Measurements from ENCODE around the gene PRADC1. TPM values are rescaled to one million over a fixed set of nuclear protein-coding genes. Genes with fewer than 3 reads are reported as not detected.

Gene PRADC1
- total and polyA plus RNA-seq, 4 donors: 12.1 to 41.4 (median 30.6) TPM

DNA sequence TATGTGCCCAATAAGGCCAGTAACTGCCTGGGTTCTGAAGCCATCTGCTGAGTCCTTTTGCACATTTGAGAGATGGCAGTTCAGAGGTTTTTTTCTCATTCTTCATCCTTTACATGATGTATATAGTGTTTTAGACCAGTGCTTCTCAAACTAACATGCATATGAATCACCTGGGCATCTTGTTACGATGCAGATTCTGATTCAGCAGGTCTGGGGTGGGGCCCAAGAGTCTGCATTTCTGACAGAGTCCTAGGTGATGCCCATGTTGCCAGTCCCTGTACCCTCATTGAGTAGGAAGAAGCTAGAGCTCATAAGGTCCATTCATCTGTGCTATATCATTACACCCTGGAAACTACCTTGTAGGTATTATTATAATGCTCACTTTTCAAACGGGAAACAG is 15.2 kb downstream of the PRADC1 start:
- H3K9me3 ChIP-seq (ENCODE audit: control insufficient read depth in 4 of 4, low read length in 3 of 4): no peaks in the 10 kb centered on the region
- TF ChIP-seq YY1 (IDR thresholded peaks at IDR 0.05) (no peak), GABPA (IDR thresholded peaks at IDR 0.05 in 1 of 2, conservative IDR thresholded peaks at IDR 0.05 in 1 of 2) (no peak), JUND (IDR thresholded peaks at IDR 0.05) (no peak)
- TF ChIP-seq, protein P1, sequence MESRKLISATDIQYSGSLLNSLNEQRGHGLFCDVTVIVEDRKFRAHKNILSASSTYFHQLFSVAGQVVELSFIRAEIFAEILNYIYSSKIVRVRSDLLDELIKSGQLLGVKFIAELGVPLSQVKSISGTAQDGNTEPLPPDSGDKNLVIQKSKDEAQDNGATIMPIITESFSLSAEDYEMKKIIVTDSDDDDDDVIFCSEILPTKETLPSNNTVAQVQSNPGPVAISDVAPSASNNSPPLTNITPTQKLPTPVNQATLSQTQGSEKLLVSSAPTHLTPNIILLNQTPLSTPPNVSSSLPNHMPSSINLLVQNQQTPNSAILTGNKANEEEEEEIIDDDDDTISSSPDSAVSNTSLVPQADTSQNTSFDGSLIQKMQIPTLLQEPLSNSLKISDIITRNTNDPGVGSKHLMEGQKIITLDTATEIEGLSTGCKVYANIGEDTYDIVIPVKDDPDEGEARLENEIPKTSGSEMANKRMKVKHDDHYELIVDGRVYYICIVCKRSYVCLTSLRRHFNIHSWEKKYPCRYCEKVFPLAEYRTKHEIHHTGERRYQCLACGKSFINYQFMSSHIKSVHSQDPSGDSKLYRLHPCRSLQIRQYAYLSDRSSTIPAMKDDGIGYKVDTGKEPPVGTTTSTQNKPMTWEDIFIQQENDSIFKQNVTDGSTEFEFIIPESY (IDR thresholded peaks at IDR 0.05): no peak
- no peak overlapping the region for H3K27ac ChIP-seq (ENCODE audit: low read depth in 1 of 2, low read length in 2 of 2)
- H3K4me1 ChIP-seq (ENCODE audit: control insufficient read depth in 4 of 4, insufficient read depth in 4 of 4, low read length in 3 of 4): peaks cover 4 to 20% (median 11%) of the 10 kb centered on the region in 4 donors
- 92% methylated on average over 2 of the region's 2 CpGs for WGBS
- H3K36me3 ChIP-seq (ENCODE audit: control insufficient read depth in 4 of 4, insufficient read depth in 3 of 4, low read depth in 1 of 4, low read length in 3 of 4): peaks cover 0 to 25% (median 9%) of the 10 kb centered on the region in 4 donors
- H3K27me3 ChIP-seq (ENCODE audit: control insufficient read depth in 4 of 4, insufficient read depth in 4 of 4, low read length in 3 of 4): no peaks in the 10 kb centered on the region
- H3K4me3 ChIP-seq (ENCODE audit: low read depth in 1 of 3, low read length in 3 of 3): no peak overlapping the region
- H3K9ac ChIP-seq (ENCODE audit: low read depth in 1 of 2, low read length in 2 of 2): no peak overlapping the region
- no peak for DNase-seq (ENCODE audit: low spot score)

DNA sequence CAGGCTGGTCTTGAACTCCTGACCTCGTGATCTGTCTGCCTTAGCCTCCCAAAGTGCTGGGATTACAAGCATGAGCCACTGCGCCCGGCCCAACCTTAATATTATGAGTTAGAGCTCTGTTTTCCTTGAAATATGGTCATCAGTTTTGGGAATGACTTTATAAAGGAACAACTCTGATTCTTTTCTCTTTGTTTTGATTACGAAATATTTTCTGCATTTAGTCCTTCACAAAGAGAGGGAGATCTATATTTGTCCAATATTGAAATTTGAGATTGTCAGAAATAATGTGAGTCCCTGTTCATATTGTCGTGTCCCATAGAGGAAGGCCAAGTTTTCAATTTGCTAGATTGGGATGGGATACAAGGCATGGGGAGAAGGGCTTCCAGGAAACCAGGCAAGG is 15.9 kb downstream of the PRADC1 start:
- no peak for TF ChIP-seq FOXA2 (IDR thresholded peaks at IDR 0.05)
- TF ChIP-seq, protein P2, sequence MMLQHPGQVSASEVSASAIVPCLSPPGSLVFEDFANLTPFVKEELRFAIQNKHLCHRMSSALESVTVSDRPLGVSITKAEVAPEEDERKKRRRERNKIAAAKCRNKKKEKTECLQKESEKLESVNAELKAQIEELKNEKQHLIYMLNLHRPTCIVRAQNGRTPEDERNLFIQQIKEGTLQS (IDR thresholded peaks at IDR 0.05): no peak
- TF ChIP-seq JUND (IDR thresholded peaks at IDR 0.05): no peak
- TF ChIP-seq, protein P3, sequence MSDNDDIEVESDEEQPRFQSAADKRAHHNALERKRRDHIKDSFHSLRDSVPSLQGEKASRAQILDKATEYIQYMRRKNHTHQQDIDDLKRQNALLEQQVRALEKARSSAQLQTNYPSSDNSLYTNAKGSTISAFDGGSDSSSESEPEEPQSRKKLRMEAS (IDR thresholded peaks at IDR 0.05): no peak
- TF ChIP-seq, protein P4, sequence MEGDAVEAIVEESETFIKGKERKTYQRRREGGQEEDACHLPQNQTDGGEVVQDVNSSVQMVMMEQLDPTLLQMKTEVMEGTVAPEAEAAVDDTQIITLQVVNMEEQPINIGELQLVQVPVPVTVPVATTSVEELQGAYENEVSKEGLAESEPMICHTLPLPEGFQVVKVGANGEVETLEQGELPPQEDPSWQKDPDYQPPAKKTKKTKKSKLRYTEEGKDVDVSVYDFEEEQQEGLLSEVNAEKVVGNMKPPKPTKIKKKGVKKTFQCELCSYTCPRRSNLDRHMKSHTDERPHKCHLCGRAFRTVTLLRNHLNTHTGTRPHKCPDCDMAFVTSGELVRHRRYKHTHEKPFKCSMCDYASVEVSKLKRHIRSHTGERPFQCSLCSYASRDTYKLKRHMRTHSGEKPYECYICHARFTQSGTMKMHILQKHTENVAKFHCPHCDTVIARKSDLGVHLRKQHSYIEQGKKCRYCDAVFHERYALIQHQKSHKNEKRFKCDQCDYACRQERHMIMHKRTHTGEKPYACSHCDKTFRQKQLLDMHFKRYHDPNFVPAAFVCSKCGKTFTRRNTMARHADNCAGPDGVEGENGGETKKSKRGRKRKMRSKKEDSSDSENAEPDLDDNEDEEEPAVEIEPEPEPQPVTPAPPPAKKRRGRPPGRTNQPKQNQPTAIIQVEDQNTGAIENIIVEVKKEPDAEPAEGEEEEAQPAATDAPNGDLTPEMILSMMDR (IDR thresholded peaks at IDR 0.05; ENCODE audit: low read depth, low read length, missing input control): no peak
- TF ChIP-seq HNF4A (conservative IDR thresholded peaks at IDR 0.05): no peak
- TF ChIP-seq, protein P1 (IDR thresholded peaks at IDR 0.05): no peak

DNA sequence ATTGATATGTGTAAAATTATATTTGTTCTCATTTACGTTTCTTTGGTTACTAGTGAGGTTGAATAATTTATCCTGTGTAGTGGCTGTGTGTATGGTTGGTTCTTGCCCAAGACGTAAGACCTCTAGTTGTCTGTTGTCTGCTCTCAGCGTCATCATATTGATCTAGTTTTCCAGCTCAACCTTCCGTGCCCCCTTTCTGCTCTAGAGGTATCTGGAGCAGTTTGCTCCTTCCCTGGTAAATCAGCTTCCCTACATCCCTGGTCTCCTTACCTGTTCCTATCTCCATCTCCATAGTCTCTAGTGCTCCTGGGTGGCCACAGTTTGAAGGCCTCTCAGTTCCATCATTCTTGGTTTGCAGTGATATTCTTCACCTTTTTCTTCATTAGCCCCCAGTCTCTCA is 17.8 kb downstream of the PRADC1 start:
- Histone ChIP-seq H3K36me3 (ENCODE audit: control insufficient read depth in 4 of 4, insufficient read depth in 3 of 4, low read depth in 1 of 4, low read length in 3 of 4) (peaks cover 0 to 7% (median 3%) of the 10 kb centered on the region in 4 donors), H3K4me3 (ENCODE audit: low read depth in 1 of 3, low read length in 3 of 3) (no peak overlapping the region), H3K27ac (ENCODE audit: low read depth in 1 of 2, low read length in 2 of 2) (no peak overlapping the region), H3K9me3 (ENCODE audit: control insufficient read depth in 4 of 4, low read length in 3 of 4) (no peaks in the 10 kb centered on the region), H3K27me3 (ENCODE audit: control insufficient read depth in 4 of 4, insufficient read depth in 4 of 4, low read length in 3 of 4) (no peaks in the 10 kb centered on the region), H3K9ac (ENCODE audit: low read depth in 1 of 2, low read length in 2 of 2) (no peak overlapping the region), H3K4me1 (ENCODE audit: control insufficient read depth in 4 of 4, insufficient read depth in 4 of 4, low read length in 3 of 4) (peaks cover 4 to 23% (median 12%) of the 10 kb centered on the region in 4 donors)
- 78% methylated on average over 4 of the region's 4 CpGs for WGBS
- no peak for DNase-seq (ENCODE audit: low spot score)
- TF ChIP-seq JUND (IDR thresholded peaks at IDR 0.05): no peak
- TF ChIP-seq, protein P3 (IDR thresholded peaks at IDR 0.05): no peak
- TF ChIP-seq FOXA1 (IDR thresholded peaks at IDR 0.05): no peak
- no peak for TF ChIP-seq HNF4A (conservative IDR thresholded peaks at IDR 0.05)
- no peak for TF ChIP-seq EGR1 (IDR thresholded peaks at IDR 0.05; ENCODE audit: low read depth in 2 of 2)
- TF ChIP-seq, protein P1 (IDR thresholded peaks at IDR 0.05): no peak
- no peak for TF ChIP-seq RXRA (IDR thresholded peaks at IDR 0.05)
- TF ChIP-seq, protein P2 (IDR thresholded peaks at IDR 0.05): no peak
- no peak for TF ChIP-seq FOXA2 (IDR thresholded peaks at IDR 0.05)
- TF ChIP-seq YY1 (IDR thresholded peaks at IDR 0.05): no peak
- TF ChIP-seq GABPA (IDR thresholded peaks at IDR 0.05 in 1 of 2, conservative IDR thresholded peaks at IDR 0.05 in 1 of 2): no peak
- TF ChIP-seq SP1 (IDR thresholded peaks at IDR 0.05): no peak
- TF ChIP-seq HNF4G (IDR thresholded peaks at IDR 0.05): no peak

More for the DNA sequence above, 15.9 kb downstream of the PRADC1 start:
- peaks cover 4 to 23% (median 12%) of the 10 kb centered on the region in 4 donors for H3K4me1 ChIP-seq (ENCODE audit: control insufficient read depth in 4 of 4, insufficient read depth in 4 of 4, low read length in 3 of 4)
- no peak overlapping the region for H3K27ac ChIP-seq (ENCODE audit: low read depth in 1 of 2, low read length in 2 of 2)
- H3K27me3 ChIP-seq (ENCODE audit: control insufficient read depth in 4 of 4, insufficient read depth in 4 of 4, low read length in 3 of 4): no peaks in the 10 kb centered on the region
- peaks cover 0 to 22% (median 6%) of the 10 kb centered on the region in 4 donors for H3K36me3 ChIP-seq (ENCODE audit: control insufficient read depth in 4 of 4, insufficient read depth in 3 of 4, low read depth in 1 of 4, low read length in 3 of 4)
- no peak for DNase-seq (ENCODE audit: low spot score)
- WGBS: 97% methylated on average over 5 of the region's 5 CpGs
- H3K9me3 ChIP-seq (ENCODE audit: control insufficient read depth in 4 of 4, low read length in 3 of 4): no peaks in the 10 kb centered on the region
- no peak overlapping the region for H3K4me3 ChIP-seq (ENCODE audit: low read depth in 1 of 3, low read length in 3 of 3)
- H3K9ac ChIP-seq (ENCODE audit: low read depth in 1 of 2, low read length in 2 of 2): no peak overlapping the region

Measured in liver (tissue), 9 donors.